ENCODE results near the gene XPO1. TPM values are rescaled to one million over a fixed set of nuclear protein-coding genes. Genes with fewer than 3 reads are reported as not detected.
A peak's percentile ranks its signal among the peaks of the same experiment; 100 is the strongest.
"Not testable (repeated sequence)": the region's sequence is repeated elsewhere in the genome, so short reads cannot be mapped to it uniquely, and the experiment has no call there.

XPO1 gene
- total and polyA plus RNA-seq, 8 donors: 22.7 to 71.3 (median 39.0) TPM

GRCh38 chr2:61478086-61478485, 60.1 kb downstream of the XPO1 start:
- Histone ChIP-seq H3K4me1 (no peaks in the 10 kb centered on the region), H3K36me3 (peaks cover 0 to 42% (median 7%) of the 10 kb centered on the region in 3 donors), H3K27me3 (no peaks in the 10 kb centered on the region), H3K27ac (no peak overlapping the region), H3K9me3 (no peaks in the 10 kb centered on the region), H3K4me3 (no peak overlapping the region)
- ATAC-seq (no peak), FAIRE-seq (no peak), DNase-seq (no peak)
- intact Hi-C loops (cut with DNase I): loop anchor here in 1 of 3 donors (10.0 kb wide), 1 partner anchor 57 kb away; the partner anchor contains the start of gene XPO1
- WGBS, 2 donors: 84 to 85% methylated on average over 6 of the region's 6 CpGs
- no peak for TF ChIP-seq CTCF (IDR thresholded peaks at IDR 0.05)

- peaks cover 0 to 37% (median 7%) of the 10 kb centered on the region in 3 donors for H3K36me3 ChIP-seq
- intact Hi-C loops (cut with DNase I): loop anchor here in 1 of 3 donors (10.0 kb wide), 1 partner anchor 58 kb away; the partner anchor contains the start of gene XPO1
These were observed 61.1 kb downstream of the XPO1 start for GRCh38 chr2:61476929-61477589.

GRCh38 chr2:61471905-61472805, 66.0 kb downstream of the XPO1 start:
- TF ChIP-seq CTCF (IDR thresholded peaks at IDR 0.05): no peak
- Histone ChIP-seq H3K9me3 (no peaks in the 10 kb centered on the region), H3K4me1 (peaks cover 2 to 20% (median 12%) of the 10 kb centered on the region in 3 donors), H3K4me3 (peak overlapping the region; percentile 66 to 89 (median 85)), H3K27me3 (no peaks in the 10 kb centered on the region), H3K36me3 (peaks cover 0 to under 1% (median 0%) of the 10 kb centered on the region in 3 donors), H3K27ac (peak overlapping the region; percentile 88 to 98 (median 95))
- ATAC-seq (peak in 3 of 4 donors; percentile 15 to 20 (median 19)), FAIRE-seq (no peak), DNase-seq (peak in 3 of 6 donors; percentile 17 to 35 (median 25))
- 33% methylated on average over 19 of the region's 19 CpGs for WGBS, 2 donors
- intact Hi-C loops (cut with DNase I): loop anchor here in 1 of 3 donors (10.0 kb wide), 1 partner anchor 63 kb away; the partner anchor contains the start of gene XPO1

More at GRCh38 chr2:61476929-61477589, 61.1 kb downstream of the XPO1 start:
- not testable (repeated sequence) for FAIRE-seq, DNase-seq, ATAC-seq, H3K27me3 ChIP-seq, H3K4me1 ChIP-seq, H3K4me3 ChIP-seq, H3K9me3 ChIP-seq, H3K27ac ChIP-seq
- WGBS, 2 donors: 95 to 96% methylated on average over 12 of the region's 12 CpGs

DNA sequence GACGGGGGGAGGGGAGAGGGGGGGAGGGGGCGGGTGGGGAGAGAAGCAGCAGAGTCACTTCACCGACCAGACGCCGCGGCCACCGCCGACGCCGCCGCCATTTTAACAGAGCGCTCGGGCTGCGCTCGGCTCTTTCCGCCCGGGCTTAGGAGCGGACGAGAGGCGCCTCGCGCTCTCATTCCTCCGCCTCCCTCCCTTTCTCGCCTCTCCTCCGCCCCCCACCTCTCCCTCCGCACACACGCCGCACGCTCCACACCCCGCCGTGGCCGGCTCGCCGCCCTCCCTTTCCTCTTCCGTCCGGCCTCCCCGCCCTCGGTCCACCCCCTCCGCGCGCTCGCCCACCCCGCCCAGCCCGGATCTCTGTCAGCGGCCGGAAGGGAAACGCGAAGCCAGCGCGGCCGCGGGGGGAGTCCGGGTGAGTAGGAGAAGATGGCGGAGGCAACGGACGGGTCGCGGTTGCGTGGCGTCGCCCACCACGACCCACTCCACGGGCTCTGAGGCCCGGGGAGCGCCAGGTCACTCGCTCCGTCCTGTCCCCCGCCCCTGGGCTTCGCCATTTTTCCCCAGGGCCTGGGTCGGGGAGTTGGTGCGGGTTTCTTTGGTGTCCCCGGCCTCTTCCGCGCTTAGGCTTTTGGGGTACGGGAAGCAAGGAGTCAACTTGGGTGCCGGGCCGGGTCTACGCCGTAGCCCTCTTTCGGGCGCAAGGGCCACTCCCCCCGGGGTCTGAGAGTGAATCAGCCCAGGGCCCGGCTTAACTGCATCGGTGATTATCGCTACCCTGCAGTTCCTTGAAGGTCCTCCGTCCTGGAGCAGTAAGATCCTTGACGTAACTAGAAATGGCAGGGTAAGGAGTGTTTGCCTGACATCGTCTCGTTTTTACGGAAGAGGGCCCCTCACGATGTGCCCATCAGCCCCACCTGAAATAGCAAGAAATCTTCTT, 66.9 kb downstream of the XPO1 start, which contains the start of gene USP34:
TSS of gene USP34 (minus strand) at position 123 of the 940 bp plus-strand sequence. CDS start 395 bp downstream, outside the sequence.
- H3K4me3 ChIP-seq: peak within 1 kb of the TSS; percentile 66 to 89 (median 85)
- H3K36me3 ChIP-seq: no peaks in the 10 kb centered on the region
- no peaks in the 10 kb centered on the region for H3K9me3 ChIP-seq
- intact Hi-C loops (cut with DNase I): loop anchor here in 1 of 3 donors (10.0 kb wide), 1 partner anchor 64 kb away; the partner anchor contains the start of gene XPO1
- FAIRE-seq (no peak), DNase-seq (peak; percentile 93 to 96 (median 96)), ATAC-seq (peak; percentile 91 to 96 (median 92))
- 0 to 2% methylated on average over 77 to 89 of the region's 91 CpGs for WGBS, 2 donors
- H3K27ac ChIP-seq: peak within 1 kb of the TSS; percentile 88 to 98 (median 95)
- no peak for TF ChIP-seq CTCF (IDR thresholded peaks at IDR 0.05)
- H3K27me3 ChIP-seq: no peaks in the 10 kb centered on the region
- H3K4me1 ChIP-seq: peaks cover 2 to 20% (median 12%) of the 10 kb centered on the region in 3 donors
